ENCODE results near the gene TMEM222. TPM values are rescaled to one million over a fixed set of nuclear protein-coding genes. Genes with fewer than 3 reads are reported as not detected.

The TMEM222 gene
- total RNA-seq, 3 donors from 2014 or later, result 30.0 to 30.9 (median 30.8) TPM

- Histone ChIP-seq H3K4me3 (no peak overlapping the region), H3K36me3 (ENCODE audit: low read depth) (no peaks in the 10 kb centered on the region), H3K4me1 (ENCODE audit: low read depth) (peaks cover 7% of the 10 kb centered on the region), H3K9me3 (no peaks in the 10 kb centered on the region)
- intact Hi-C loops (cut with DNase I, micrococcal nuclease), result no loop called here
- DNase-seq (no peak), ATAC-seq (no peak)
- TF ChIP-seq, protein P1, sequence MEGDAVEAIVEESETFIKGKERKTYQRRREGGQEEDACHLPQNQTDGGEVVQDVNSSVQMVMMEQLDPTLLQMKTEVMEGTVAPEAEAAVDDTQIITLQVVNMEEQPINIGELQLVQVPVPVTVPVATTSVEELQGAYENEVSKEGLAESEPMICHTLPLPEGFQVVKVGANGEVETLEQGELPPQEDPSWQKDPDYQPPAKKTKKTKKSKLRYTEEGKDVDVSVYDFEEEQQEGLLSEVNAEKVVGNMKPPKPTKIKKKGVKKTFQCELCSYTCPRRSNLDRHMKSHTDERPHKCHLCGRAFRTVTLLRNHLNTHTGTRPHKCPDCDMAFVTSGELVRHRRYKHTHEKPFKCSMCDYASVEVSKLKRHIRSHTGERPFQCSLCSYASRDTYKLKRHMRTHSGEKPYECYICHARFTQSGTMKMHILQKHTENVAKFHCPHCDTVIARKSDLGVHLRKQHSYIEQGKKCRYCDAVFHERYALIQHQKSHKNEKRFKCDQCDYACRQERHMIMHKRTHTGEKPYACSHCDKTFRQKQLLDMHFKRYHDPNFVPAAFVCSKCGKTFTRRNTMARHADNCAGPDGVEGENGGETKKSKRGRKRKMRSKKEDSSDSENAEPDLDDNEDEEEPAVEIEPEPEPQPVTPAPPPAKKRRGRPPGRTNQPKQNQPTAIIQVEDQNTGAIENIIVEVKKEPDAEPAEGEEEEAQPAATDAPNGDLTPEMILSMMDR (IDR thresholded peaks at IDR 0.05), result no peak
These were observed 17.2 kb downstream of the TMEM222 start for GRCh38 chr1:27339213-27339612.

DNA sequence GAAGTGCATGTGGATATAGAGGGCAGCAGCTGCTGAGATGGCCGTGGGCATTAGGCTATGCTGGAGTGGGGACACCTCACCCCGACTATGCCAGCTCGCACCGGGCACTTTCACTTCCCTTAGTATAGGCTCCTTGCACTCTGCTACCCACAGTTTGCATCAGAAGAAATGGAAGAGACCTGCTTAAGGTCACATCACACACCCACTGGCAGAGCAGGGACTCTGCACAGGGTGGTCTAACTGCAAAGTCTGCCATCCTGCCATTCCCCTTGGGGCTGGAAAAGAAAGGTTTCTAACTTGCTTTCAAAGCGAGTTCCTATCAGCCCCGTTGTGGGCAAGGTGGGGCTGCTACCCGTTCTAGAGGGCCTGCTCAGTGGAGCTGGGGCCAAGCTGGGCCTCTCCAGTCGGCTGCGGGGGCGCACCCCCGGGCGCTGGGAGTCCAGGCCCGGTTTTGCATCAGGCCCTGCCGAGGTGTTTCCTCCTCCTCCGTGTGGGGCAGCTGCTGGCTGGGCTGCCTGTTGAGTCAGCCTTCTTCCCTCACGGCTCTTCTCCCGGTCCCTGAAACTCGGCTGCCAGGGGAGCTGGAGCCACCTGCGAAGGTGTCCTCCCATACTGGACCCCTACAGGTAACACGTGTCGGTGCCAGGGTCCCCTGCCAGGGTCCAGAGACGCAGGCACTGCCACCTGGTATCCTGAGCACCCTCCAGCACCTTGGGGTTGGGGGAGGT lies 19.7 kb downstream of the TMEM222 start, which contains the start of gene SYTL1:
Gene SYTL1 (plus strand): TSS at position 498 of the 728 bp plus-strand sequence. CDS start 3,313 bp downstream, outside the sequence.
- ATAC-seq, result peak; percentile 87
- Histone ChIP-seq H3K36me3 (ENCODE audit: low read depth) (no peaks in the 10 kb centered on the region), H3K4me1 (ENCODE audit: low read depth) (peaks cover 7% of the 10 kb centered on the region), H3K9me3 (no peaks in the 10 kb centered on the region), H3K4me3 (peak within 1 kb of the TSS; percentile 9)
- TF ChIP-seq, protein P1 (IDR thresholded peaks at IDR 0.05), result no peak
- peak; percentile 69 to 85 (median 75) for DNase-seq
- intact Hi-C loops (cut with DNase I, micrococcal nuclease), result no loop called here

DNA sequence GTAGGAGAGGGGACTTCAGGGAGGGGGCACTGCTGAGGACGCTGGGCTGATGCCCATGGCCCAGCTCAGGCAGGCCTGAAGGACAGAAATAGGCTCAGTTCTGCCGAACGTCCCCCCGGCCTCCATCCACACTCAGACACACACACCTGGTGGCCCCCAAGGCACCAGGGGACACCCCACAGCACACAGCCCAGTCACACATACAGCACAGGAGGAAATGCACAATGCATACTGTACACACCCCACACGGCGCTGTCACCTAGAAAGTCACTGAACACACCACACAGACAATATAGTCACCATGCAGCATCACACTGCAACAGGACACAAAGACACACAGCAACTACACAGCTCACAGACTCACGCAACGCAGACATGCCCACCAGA lies 20.4 kb downstream of the TMEM222 start:
- Histone ChIP-seq H3K9me3 (no peaks in the 10 kb centered on the region), H3K4me1 (ENCODE audit: low read depth) (peaks cover 7% of the 10 kb centered on the region), H3K36me3 (ENCODE audit: low read depth) (no peaks in the 10 kb centered on the region), H3K4me3 (peak overlapping the region; percentile 9)
- peak; percentile 64 for ATAC-seq
- TF ChIP-seq, protein P1 (IDR thresholded peaks at IDR 0.05), result no peak
- intact Hi-C loops (cut with DNase I, micrococcal nuclease), result no loop called here
- peak in 1 of 3 donors; percentile 59 for DNase-seq

DNA sequence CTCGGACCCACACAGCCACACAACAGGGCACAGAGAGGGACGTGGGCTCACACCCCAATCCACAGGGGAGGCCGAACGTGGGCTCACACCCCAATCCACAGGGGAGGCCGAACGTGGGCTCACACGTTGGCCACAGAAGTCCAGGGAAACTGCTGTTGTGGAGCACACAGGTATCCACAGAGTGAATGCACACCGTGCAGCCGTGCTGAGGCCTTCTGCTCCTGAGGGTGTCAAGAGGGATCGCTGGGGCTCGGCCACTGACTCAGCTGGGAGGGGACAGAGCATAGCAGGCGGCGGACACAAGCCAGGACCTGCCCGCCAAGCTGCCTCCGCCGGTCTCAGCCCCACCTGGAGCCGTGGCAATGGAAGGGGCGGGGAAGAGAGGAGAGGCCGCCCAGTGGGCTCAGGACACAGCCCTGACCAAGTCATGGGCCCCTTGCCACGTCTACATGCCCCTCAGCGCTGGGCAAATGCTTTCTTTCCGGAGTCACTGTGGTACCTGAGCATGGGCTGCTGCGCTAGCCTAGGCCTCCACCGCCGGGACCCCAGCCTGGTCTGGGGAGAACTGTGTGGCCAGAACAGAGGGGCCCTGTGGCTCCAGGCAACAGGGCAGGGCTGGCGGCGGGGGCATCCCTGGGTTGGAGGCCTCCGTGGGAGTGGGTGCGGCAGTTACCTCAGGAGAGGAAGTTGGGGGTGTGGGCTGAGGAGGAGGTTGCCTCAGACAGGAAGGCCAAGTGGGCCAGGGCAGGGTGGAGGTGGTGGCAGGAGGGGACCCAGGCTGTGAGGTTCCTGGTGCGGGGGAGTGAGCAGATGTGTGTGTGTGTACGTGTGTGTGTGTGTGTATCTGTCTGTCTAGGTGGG lies 21.0 kb downstream of the TMEM222 start:
- DNase-seq, result peak; percentile 49 to 90 (median 63)
- intact Hi-C loops (cut with DNase I, micrococcal nuclease), result no loop called here
- TF ChIP-seq, protein P1 (IDR thresholded peaks at IDR 0.05), result no peak
- Histone ChIP-seq H3K4me3 (no peak overlapping the region), H3K36me3 (ENCODE audit: low read depth) (no peaks in the 10 kb centered on the region), H3K9me3 (no peaks in the 10 kb centered on the region), H3K4me1 (ENCODE audit: low read depth) (peaks cover 7% of the 10 kb centered on the region)
- ATAC-seq, result peak; percentile 72

- Histone ChIP-seq H3K4me3 (no peak overlapping the region), H3K4me1 (ENCODE audit: low read depth) (peaks cover 8% of the 10 kb centered on the region), H3K9me3 (no peaks in the 10 kb centered on the region), H3K36me3 (ENCODE audit: low read depth) (no peaks in the 10 kb centered on the region)
- DNase-seq (peak in 1 of 3 donors; percentile 4), ATAC-seq (no peak)
- intact Hi-C loops (cut with DNase I, micrococcal nuclease), result no loop called here
- TF ChIP-seq, protein P1 (IDR thresholded peaks at IDR 0.05), result no peak
These were observed 21.7 kb downstream of the TMEM222 start for GRCh38 chr1:27343639-27344025.
